Activated naive CD8-positive, alpha-beta T cell treated with anti-CD3 and anti-CD28 coated beads for 36 hours (primary cell): ENCODE data around the gene GRIN3A. TPM values are rescaled to one million over a fixed set of nuclear protein-coding genes. Genes with fewer than 3 reads are reported as not detected.

Experiments used
- DNase-seq: peaks from one replicate; pipeline ENCODE4 v3.0.0; 2021
- H3K27ac Mint-ChIP-seq: one replicate; pipeline ENCODE4 v1.8.0; 2022; ENCODE audit warnings: mild to moderate bottlenecking, moderate library complexity, mixed read lengths
- H3K27me3 Mint-ChIP-seq: one replicate; pipeline ENCODE4 v1.8.0; 2022; ENCODE audit warnings: mild to moderate bottlenecking, mixed read lengths
- H3K36me3 Mint-ChIP-seq: one replicate; pipeline ENCODE4 v1.8.0; 2021; ENCODE audit warnings: mild to moderate bottlenecking, mixed read lengths
- H3K4me1 Mint-ChIP-seq: one replicate; pipeline ENCODE4 v1.8.0; 2021; ENCODE audit warnings: mixed read lengths
- H3K4me3 Mint-ChIP-seq: one replicate; pipeline ENCODE4 v1.8.0; 2022; ENCODE audit warnings: mild to moderate bottlenecking, moderate library complexity, mixed read lengths
- H3K9me3 Mint-ChIP-seq: one replicate; pipeline ENCODE4 v1.8.0; 2022; ENCODE audit warnings: mixed read lengths
- total RNA-seq, 2 experiments: library from RNA; stranded (reverse); gene quantifications; one replicate each; pipeline ENCODE4 v1.2.3, GENCODE V29; 2021

GRIN3A gene
- total RNA-seq, 2 experiments from 2014 or later = not detected

GRCh38 chr9:101631892-101632291 is 106.6 kb downstream of the GRIN3A start:
- Mint-ChIP-seq H3K4me3 (no peak overlapping the region), H3K4me1 (no peaks in the 10 kb centered on the region)

GRCh38 chr9:101629636-101630035 is 108.8 kb downstream of the GRIN3A start:
- no peak overlapping the region for H3K27ac Mint-ChIP-seq

More at GRCh38 chr9:101631892-101632291, 106.6 kb downstream of the GRIN3A start:
- no peak for DNase-seq
- Mint-ChIP-seq H3K9me3 (no peaks in the 10 kb centered on the region), H3K36me3 (no peaks in the 10 kb centered on the region), H3K27me3 (no peaks in the 10 kb centered on the region), H3K27ac (no peak overlapping the region)

GRCh38 chr9:101628173-101628572 is 110.3 kb downstream of the GRIN3A start:
- Mint-ChIP-seq H3K27me3 (no peaks in the 10 kb centered on the region), H3K9me3 (no peaks in the 10 kb centered on the region), H3K4me3 (no peak overlapping the region), H3K4me1 (peaks cover 5% of the 10 kb centered on the region), H3K36me3 (no peaks in the 10 kb centered on the region), H3K27ac (no peak overlapping the region)
- DNase-seq = no peak

More at GRCh38 chr9:101629636-101630035, 108.8 kb downstream of the GRIN3A start:
- Mint-ChIP-seq H3K4me3 (no peak overlapping the region), H3K9me3 (no peaks in the 10 kb centered on the region), H3K36me3 (no peaks in the 10 kb centered on the region), H3K27me3 (no peaks in the 10 kb centered on the region), H3K4me1 (peaks cover 5% of the 10 kb centered on the region)
- DNase-seq = no peak

- no peaks in the 10 kb centered on the region for H3K9me3 Mint-ChIP-seq
- H3K4me3 Mint-ChIP-seq = no peak overlapping the region
- H3K36me3 Mint-ChIP-seq = no peaks in the 10 kb centered on the region
- H3K4me1 Mint-ChIP-seq = peaks cover 5% of the 10 kb centered on the region
- no peak overlapping the region for H3K27ac Mint-ChIP-seq
- no peaks in the 10 kb centered on the region for H3K27me3 Mint-ChIP-seq
- no peak for DNase-seq
These were observed 112.2 kb downstream of the GRIN3A start for GRCh38 chr9:101626295-101626694.

- no peak overlapping the region for H3K27ac Mint-ChIP-seq
- H3K4me3 Mint-ChIP-seq = no peak overlapping the region
- H3K4me1 Mint-ChIP-seq = peaks cover 5% of the 10 kb centered on the region
- H3K27me3 Mint-ChIP-seq = no peaks in the 10 kb centered on the region
- H3K36me3 Mint-ChIP-seq = no peaks in the 10 kb centered on the region
- H3K9me3 Mint-ChIP-seq = no peaks in the 10 kb centered on the region
- DNase-seq = no peak
These were observed 112.6 kb downstream of the GRIN3A start for GRCh38 chr9:101625876-101626275.

GRCh38 chr9:101620452-101620851 is 118.0 kb downstream of the GRIN3A start:
- Mint-ChIP-seq H3K4me3 (no peak overlapping the region), H3K36me3 (no peaks in the 10 kb centered on the region), H3K27ac (no peak overlapping the region), H3K4me1 (no peaks in the 10 kb centered on the region), H3K27me3 (no peaks in the 10 kb centered on the region), H3K9me3 (no peaks in the 10 kb centered on the region)
- no peak for DNase-seq

GRCh38 chr9:101618698-101619097 is 119.7 kb downstream of the GRIN3A start:
- DNase-seq = no peak
- Mint-ChIP-seq H3K27ac (no peak overlapping the region), H3K4me1 (no peaks in the 10 kb centered on the region), H3K36me3 (no peaks in the 10 kb centered on the region), H3K4me3 (no peak overlapping the region), H3K27me3 (no peaks in the 10 kb centered on the region), H3K9me3 (no peaks in the 10 kb centered on the region)

GRCh38 chr9:101605547-101605946 is 132.9 kb downstream of the GRIN3A start:
- DNase-seq = no peak
- no peak overlapping the region for H3K27ac Mint-ChIP-seq
- no peaks in the 10 kb centered on the region for H3K36me3 Mint-ChIP-seq
- no peak overlapping the region for H3K4me3 Mint-ChIP-seq
- H3K27me3 Mint-ChIP-seq = peaks cover 10% of the 10 kb centered on the region
- no peaks in the 10 kb centered on the region for H3K9me3 Mint-ChIP-seq
- no peaks in the 10 kb centered on the region for H3K4me1 Mint-ChIP-seq

GRCh38 chr9:101604296-101604695 is 134.2 kb downstream of the GRIN3A start:
- Mint-ChIP-seq H3K27ac (no peak overlapping the region), H3K9me3 (no peaks in the 10 kb centered on the region), H3K36me3 (no peaks in the 10 kb centered on the region), H3K4me1 (no peaks in the 10 kb centered on the region), H3K4me3 (no peak overlapping the region), H3K27me3 (peaks cover 10% of the 10 kb centered on the region)
- no peak for DNase-seq

- Mint-ChIP-seq H3K9me3 (no peaks in the 10 kb centered on the region), H3K27me3 (peaks cover 10% of the 10 kb centered on the region), H3K4me1 (no peaks in the 10 kb centered on the region), H3K27ac (no peak overlapping the region), H3K4me3 (no peak overlapping the region), H3K36me3 (no peaks in the 10 kb centered on the region)
- DNase-seq = no peak
These were observed 136.3 kb downstream of the GRIN3A start for GRCh38 chr9:101601904-101602765.

- DNase-seq = no peak
- Mint-ChIP-seq H3K9me3 (no peaks in the 10 kb centered on the region), H3K27ac (no peak within 1 kb of the TSS), H3K36me3 (no peaks in the 10 kb centered on the region), H3K4me1 (no peaks in the 10 kb centered on the region), H3K27me3 (peaks cover 3% of the 10 kb centered on the region), H3K4me3 (no peak within 1 kb of the TSS)
These were observed 143.7 kb downstream of the GRIN3A start, which contains the start of gene PPP3R2 for GRCh38 chr9:101594796-101595195. Gene PPP3R2, minus strand, starts transcription at chr9:101594969. Its CDS starts 48 bp downstream, at chr9:101594921.

- no peaks in the 10 kb centered on the region for H3K9me3 Mint-ChIP-seq
- no peak overlapping the region for H3K27ac Mint-ChIP-seq
- H3K36me3 Mint-ChIP-seq = no peaks in the 10 kb centered on the region
- no peaks in the 10 kb centered on the region for H3K4me1 Mint-ChIP-seq
- peaks cover 3% of the 10 kb centered on the region for H3K27me3 Mint-ChIP-seq
- no peak for DNase-seq
- H3K4me3 Mint-ChIP-seq = no peak overlapping the region
These were observed 145.1 kb downstream of the GRIN3A start for GRCh38 chr9:101593345-101593744.

- Mint-ChIP-seq H3K4me3 (no peak overlapping the region), H3K4me1 (no peaks in the 10 kb centered on the region), H3K27ac (no peak overlapping the region), H3K9me3 (no peaks in the 10 kb centered on the region), H3K36me3 (no peaks in the 10 kb centered on the region), H3K27me3 (peaks cover 3% of the 10 kb centered on the region)
- no peak for DNase-seq
These were observed 145.7 kb downstream of the GRIN3A start for GRCh38 chr9:101592788-101593187.

GRCh38 chr9:101591787-101592446 is 146.5 kb downstream of the GRIN3A start:
- no peaks in the 10 kb centered on the region for H3K36me3 Mint-ChIP-seq
- DNase-seq = no peak
- H3K27ac Mint-ChIP-seq = no peak overlapping the region
- H3K27me3 Mint-ChIP-seq = peaks cover 3% of the 10 kb centered on the region
- no peak overlapping the region for H3K4me3 Mint-ChIP-seq
- no peaks in the 10 kb centered on the region for H3K9me3 Mint-ChIP-seq
- peaks cover under 1% of the 10 kb centered on the region for H3K4me1 Mint-ChIP-seq

- H3K27me3 Mint-ChIP-seq = peaks cover 3% of the 10 kb centered on the region
- H3K36me3 Mint-ChIP-seq = no peaks in the 10 kb centered on the region
- no peak overlapping the region for H3K4me3 Mint-ChIP-seq
- no peaks in the 10 kb centered on the region for H3K9me3 Mint-ChIP-seq
- H3K27ac Mint-ChIP-seq = no peak overlapping the region
- H3K4me1 Mint-ChIP-seq = peaks cover 7% of the 10 kb centered on the region
- no peak for DNase-seq
These were observed 147.5 kb downstream of the GRIN3A start for GRCh38 chr9:101590901-101591300.
